ENCODE measurements around the gene KIF16B. TPM values are rescaled to one million over a fixed set of nuclear protein-coding genes. Genes with fewer than 3 reads are reported as not detected.
"Not testable (repeated sequence)": the region's sequence is repeated elsewhere in the genome, so short reads cannot be mapped to it uniquely, and the experiment has no call there.

Gene KIF16B
- total and polyA plus RNA-seq, 4 experiments from 2014 or later = 3.2 to 12.0 (median 10.0) TPM

DNA sequence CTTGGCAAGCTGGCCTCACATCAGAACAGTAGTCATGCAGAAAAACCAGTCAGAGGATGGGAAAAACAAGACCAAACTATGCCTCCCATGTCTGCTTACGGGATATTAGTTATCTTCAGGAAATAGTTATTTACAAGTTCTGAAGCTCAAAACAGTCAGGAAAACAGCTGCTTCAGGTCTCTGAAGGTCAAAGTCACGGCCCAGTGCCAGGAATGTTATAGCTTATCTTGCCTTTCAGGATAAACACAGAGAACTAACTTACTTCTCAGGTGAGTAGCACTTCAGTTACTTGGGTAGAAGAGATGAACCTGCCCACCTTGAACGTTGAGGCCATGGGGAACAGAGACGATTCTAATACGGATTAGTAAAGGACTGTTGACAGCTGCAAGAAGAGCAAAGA is 310.7 kb downstream of the KIF16B start:
- Mint-ChIP-seq H3K9me3 (peaks cover 3 to 33% (median 20%) of the 10 kb centered on the region in 8 donors), H3K27ac (no peak overlapping the region), H3K27me3 (no peaks in the 10 kb centered on the region), H3K36me3 (peaks cover 4 to 17% of the 10 kb centered on the region in 2 donors), H3K4me3 (no peak overlapping the region), H3K4me1 (no peaks in the 10 kb centered on the region)
- Histone ChIP-seq H3K9me3 (ENCODE audit: control insufficient read depth in 1 of 2, low read length in 2 of 2) (no peaks in the 10 kb centered on the region), H3K4me1 (ENCODE audit: insufficient read depth, low read length) (no peaks in the 10 kb centered on the region), H3K27me3 (ENCODE audit: insufficient read depth, low read length) (no peaks in the 10 kb centered on the region), H3K27ac (ENCODE audit: low read depth, low read length) (no peak overlapping the region), H3K36me3 (ENCODE audit: insufficient read depth, low read length) (no peaks in the 10 kb centered on the region), H3K4me3 (ENCODE audit: low read length in 2 of 2) (no peak overlapping the region)
- CTCF ChIA-PET (ENCODE audit: partially characterized antibody) = no interaction called here
- POLR2A ChIA-PET (ENCODE audit: partially characterized antibody) = no interaction called here
- no peak for DNase-seq
- intact Hi-C loops (cut with micrococcal nuclease) = no loop called here

DNA sequence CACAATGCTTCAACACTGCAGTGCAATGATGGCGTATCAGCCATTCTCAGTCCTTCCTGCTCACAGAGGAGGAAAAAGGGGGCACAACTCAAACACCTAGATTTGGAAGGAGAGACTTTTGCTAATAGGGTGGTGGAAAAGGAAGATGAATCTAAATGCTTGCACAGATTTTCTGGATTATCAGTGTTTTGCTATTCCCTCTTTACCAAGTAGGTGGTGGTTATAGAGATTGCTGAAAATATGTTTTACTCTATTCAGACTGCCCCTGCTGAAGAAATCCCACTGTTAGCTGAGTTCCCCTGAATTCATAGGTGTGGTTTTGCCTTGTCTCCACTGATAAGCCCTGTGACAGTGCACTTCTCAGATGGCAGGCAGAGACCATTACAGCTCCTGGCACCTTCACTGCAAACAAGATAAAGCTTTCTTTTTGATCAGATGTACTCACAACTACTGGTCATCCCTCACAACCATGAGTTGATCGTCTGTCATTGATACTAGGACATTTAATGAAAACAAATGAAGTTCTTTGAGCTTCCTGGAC is 311.4 kb downstream of the KIF16B start:
- Histone ChIP-seq H3K4me3 (ENCODE audit: low read length in 2 of 2) (no peak overlapping the region), H3K27ac (ENCODE audit: low read depth, low read length) (no peak overlapping the region), H3K4me1 (ENCODE audit: insufficient read depth, low read length) (no peaks in the 10 kb centered on the region), H3K27me3 (ENCODE audit: insufficient read depth, low read length) (no peaks in the 10 kb centered on the region), H3K36me3 (ENCODE audit: insufficient read depth, low read length) (no peaks in the 10 kb centered on the region), H3K9me3 (ENCODE audit: control insufficient read depth in 1 of 2, low read length in 2 of 2) (no peaks in the 10 kb centered on the region)
- no peak for DNase-seq
- H3K27me3 Mint-ChIP-seq = no peaks in the 10 kb centered on the region
- H3K4me3 Mint-ChIP-seq = no peak overlapping the region
- no peak overlapping the region for H3K27ac Mint-ChIP-seq
- intact Hi-C loops (cut with micrococcal nuclease) = no loop called here
- no peaks in the 10 kb centered on the region for H3K4me1 Mint-ChIP-seq
- ChIA-PET CTCF (ENCODE audit: partially characterized antibody) (no interaction called here), POLR2A (ENCODE audit: partially characterized antibody) (no interaction called here)
- peaks cover under 1 to 27% (median 14%) of the 10 kb centered on the region in 8 donors for H3K9me3 Mint-ChIP-seq
- H3K36me3 Mint-ChIP-seq = peaks cover 0 to 9% of the 10 kb centered on the region in 2 donors

DNA sequence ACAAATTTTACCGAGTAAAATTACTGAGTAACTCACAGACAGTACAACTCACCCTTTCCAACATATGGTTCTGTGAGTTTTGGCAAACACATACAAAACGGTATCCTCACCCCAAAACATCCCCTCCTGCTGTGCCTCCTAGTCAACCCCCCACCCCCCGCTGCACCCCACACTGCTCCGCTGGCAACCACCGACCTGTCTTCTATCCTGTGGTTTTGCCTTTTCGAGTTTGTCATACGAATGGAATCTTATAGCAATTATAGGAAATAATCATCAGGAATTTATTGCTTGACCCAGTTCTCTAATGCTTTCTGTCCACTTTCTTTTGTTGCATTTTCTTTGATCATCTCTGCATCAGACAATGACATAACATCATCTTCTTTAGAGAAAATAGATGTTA is 312.3 kb downstream of the KIF16B start:
- H3K36me3 Mint-ChIP-seq = peaks cover 0 to 3% of the 10 kb centered on the region in 2 donors
- Histone ChIP-seq H3K27ac (ENCODE audit: low read depth, low read length) (no peak overlapping the region), H3K4me1 (ENCODE audit: insufficient read depth, low read length) (no peaks in the 10 kb centered on the region), H3K36me3 (ENCODE audit: insufficient read depth, low read length) (no peaks in the 10 kb centered on the region), H3K27me3 (ENCODE audit: insufficient read depth, low read length) (no peaks in the 10 kb centered on the region), H3K4me3 (ENCODE audit: low read length in 2 of 2) (no peak overlapping the region), H3K9me3 (ENCODE audit: control insufficient read depth in 1 of 2, low read length in 2 of 2) (no peaks in the 10 kb centered on the region)
- peaks cover 0 to 21% (median 6%) of the 10 kb centered on the region in 8 donors for H3K9me3 Mint-ChIP-seq
- no peaks in the 10 kb centered on the region for H3K4me1 Mint-ChIP-seq
- intact Hi-C loops (cut with micrococcal nuclease) = no loop called here
- ChIA-PET CTCF (ENCODE audit: partially characterized antibody) (no interaction called here), POLR2A (ENCODE audit: partially characterized antibody) (no interaction called here)
- no peaks in the 10 kb centered on the region for H3K27me3 Mint-ChIP-seq
- H3K27ac Mint-ChIP-seq = no peak overlapping the region
- DNase-seq = no peak
- H3K4me3 Mint-ChIP-seq = no peak overlapping the region

DNA sequence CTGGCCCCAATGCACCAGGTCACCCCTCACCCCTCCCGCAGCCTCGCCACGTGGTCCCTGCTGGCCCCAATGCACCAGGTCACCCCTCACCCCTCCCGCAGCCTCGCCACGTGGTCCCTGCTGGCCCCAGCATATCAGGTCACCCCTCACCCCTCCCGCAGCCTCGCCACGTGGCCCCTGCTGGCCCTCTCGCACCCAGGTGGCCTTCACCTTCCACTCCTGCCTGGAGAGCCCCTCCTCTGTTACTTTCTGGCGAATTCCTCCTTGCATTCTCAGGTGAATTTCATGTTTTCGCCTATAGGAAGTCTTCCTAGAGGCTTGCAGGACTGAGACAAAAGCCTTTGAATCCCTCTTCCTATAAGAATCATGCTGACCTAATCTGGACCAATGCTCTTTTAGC is 313.1 kb downstream of the KIF16B start:
- CTCF ChIA-PET (ENCODE audit: partially characterized antibody); H3K4me1 Mint-ChIP-seq; H3K27me3 Mint-ChIP-seq; H3K9me3 ChIP-seq (ENCODE audit: control insufficient read depth in 1 of 2, low read length in 2 of 2); H3K4me3 ChIP-seq (ENCODE audit: low read length in 2 of 2); H3K27ac Mint-ChIP-seq; H3K4me3 Mint-ChIP-seq; H3K4me1 ChIP-seq (ENCODE audit: insufficient read depth, low read length); H3K27ac ChIP-seq (ENCODE audit: low read depth, low read length); DNase-seq; H3K36me3 ChIP-seq (ENCODE audit: insufficient read depth, low read length); H3K27me3 ChIP-seq (ENCODE audit: insufficient read depth, low read length); intact Hi-C loops (cut with micrococcal nuclease); H3K36me3 Mint-ChIP-seq; POLR2A ChIA-PET (ENCODE audit: partially characterized antibody): not testable (repeated sequence)
- peaks cover 0 to 17% (median 0%) of the 10 kb centered on the region in 8 donors for H3K9me3 Mint-ChIP-seq

DNA sequence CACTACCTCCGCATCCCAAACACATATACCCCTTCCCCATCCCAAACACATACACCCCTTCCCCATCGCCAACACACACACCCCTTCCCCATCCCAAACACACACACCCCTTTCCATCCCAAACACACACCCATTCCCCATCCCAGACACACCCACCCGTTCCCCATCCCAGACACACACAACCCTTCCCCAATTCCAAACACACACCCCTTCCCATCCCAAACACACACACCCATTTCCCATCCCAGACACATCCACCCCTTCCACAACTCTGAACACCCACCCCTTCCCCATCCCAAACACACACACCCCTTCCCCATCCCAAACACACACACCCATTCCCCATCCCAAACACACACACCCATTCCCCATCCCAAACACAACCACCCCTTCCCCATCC is 314.5 kb downstream of the KIF16B start:
- no peaks in the 10 kb centered on the region for H3K36me3 Mint-ChIP-seq
- H3K4me1 Mint-ChIP-seq = no peaks in the 10 kb centered on the region
- no peaks in the 10 kb centered on the region for H3K27me3 ChIP-seq (ENCODE audit: insufficient read depth, low read length)
- H3K4me3 Mint-ChIP-seq = no peak overlapping the region
- H3K4me3 ChIP-seq (ENCODE audit: low read length in 2 of 2) = no peak overlapping the region
- H3K27ac Mint-ChIP-seq = no peak overlapping the region
- POLR2A ChIA-PET (ENCODE audit: partially characterized antibody) = no interaction called here
- no peaks in the 10 kb centered on the region for H3K27me3 Mint-ChIP-seq
- H3K4me1 ChIP-seq (ENCODE audit: insufficient read depth, low read length) = no peaks in the 10 kb centered on the region
- CTCF ChIA-PET (ENCODE audit: partially characterized antibody) = no interaction called here
- H3K27ac ChIP-seq (ENCODE audit: low read depth, low read length) = no peak overlapping the region
- no peak for DNase-seq
- peaks cover 0 to 17% (median 0%) of the 10 kb centered on the region in 8 donors for H3K9me3 Mint-ChIP-seq
- H3K36me3 ChIP-seq (ENCODE audit: insufficient read depth, low read length) = no peaks in the 10 kb centered on the region
- intact Hi-C loops (cut with micrococcal nuclease) = no loop called here
- H3K9me3 ChIP-seq (ENCODE audit: control insufficient read depth in 1 of 2, low read length in 2 of 2) = no peaks in the 10 kb centered on the region

DNA sequence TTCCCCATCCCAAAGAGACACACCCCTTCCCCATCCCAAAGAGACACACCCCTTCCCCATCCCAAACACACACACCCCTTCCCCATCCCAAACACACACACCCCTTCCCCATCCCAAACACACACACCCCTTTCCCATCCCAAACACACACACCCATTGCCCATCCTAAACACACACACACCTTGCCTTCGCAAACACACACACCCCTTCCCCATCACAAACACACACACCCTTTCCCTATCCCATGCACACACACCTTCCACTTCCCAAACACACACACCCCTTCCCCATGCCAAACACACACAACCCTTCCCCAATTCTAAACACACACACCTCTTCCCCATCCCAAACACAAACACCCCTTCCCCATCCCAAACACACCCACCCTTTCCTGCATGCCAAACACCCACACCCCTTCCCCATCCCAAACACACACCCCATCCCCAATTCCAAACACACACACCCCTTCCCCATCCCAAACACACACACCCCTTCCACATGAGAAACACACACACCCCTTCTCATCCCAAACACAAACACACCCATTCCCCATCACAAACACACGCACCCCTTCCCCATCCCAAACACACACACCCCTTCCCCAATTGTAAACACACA is 315.3 kb downstream of the KIF16B start:
- H3K4me1 ChIP-seq (ENCODE audit: insufficient read depth, low read length) = no peaks in the 10 kb centered on the region
- Mint-ChIP-seq H3K4me1 (no peaks in the 10 kb centered on the region), H3K36me3 (no peaks in the 10 kb centered on the region), H3K27me3 (no peaks in the 10 kb centered on the region), H3K9me3 (peaks cover 0 to 17% (median 0%) of the 10 kb centered on the region in 8 donors), H3K27ac (no peak overlapping the region), H3K4me3 (no peak overlapping the region)
- no peak overlapping the region for H3K27ac ChIP-seq (ENCODE audit: low read depth, low read length)
- intact Hi-C loops (cut with micrococcal nuclease) = no loop called here
- POLR2A ChIA-PET (ENCODE audit: partially characterized antibody) = no interaction called here
- H3K4me3 ChIP-seq (ENCODE audit: low read length in 2 of 2) = no peak overlapping the region
- CTCF ChIA-PET (ENCODE audit: partially characterized antibody) = no interaction called here
- H3K36me3 ChIP-seq (ENCODE audit: insufficient read depth, low read length) = no peaks in the 10 kb centered on the region
- DNase-seq = no peak
- H3K9me3 ChIP-seq (ENCODE audit: control insufficient read depth in 1 of 2, low read length in 2 of 2) = no peaks in the 10 kb centered on the region
- H3K27me3 ChIP-seq (ENCODE audit: insufficient read depth, low read length) = no peaks in the 10 kb centered on the region

DNA sequence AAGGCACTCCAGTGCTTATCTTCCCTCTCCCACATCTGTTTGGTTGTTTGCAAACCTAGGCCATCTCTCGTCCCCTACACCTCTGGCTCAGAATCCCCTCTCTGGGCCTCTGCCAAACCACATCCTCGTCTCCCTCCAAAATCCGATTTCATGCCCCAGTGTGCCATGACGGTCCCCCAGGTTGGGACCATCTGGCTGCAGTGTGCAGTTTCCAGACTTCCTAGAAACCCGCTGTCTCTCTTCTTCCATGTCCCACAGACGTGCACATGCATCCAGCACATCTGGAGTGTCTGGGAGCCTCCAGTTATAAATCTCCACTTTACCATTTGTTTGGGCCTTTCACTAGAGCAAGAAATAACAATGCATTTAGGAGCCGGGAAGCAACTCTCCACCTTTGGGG is 316.2 kb downstream of the KIF16B start:
- POLR2A ChIA-PET (ENCODE audit: partially characterized antibody) = no interaction called here
- Mint-ChIP-seq H3K27ac (no peak overlapping the region), H3K4me3 (no peak overlapping the region), H3K4me1 (no peaks in the 10 kb centered on the region), H3K9me3 (peaks cover 0 to 16% (median 0%) of the 10 kb centered on the region in 8 donors), H3K27me3 (no peaks in the 10 kb centered on the region), H3K36me3 (no peaks in the 10 kb centered on the region)
- CTCF ChIA-PET (ENCODE audit: partially characterized antibody) = no interaction called here
- DNase-seq = no peak
- Histone ChIP-seq H3K9me3 (ENCODE audit: control insufficient read depth in 1 of 2, low read length in 2 of 2) (no peaks in the 10 kb centered on the region), H3K27ac (ENCODE audit: low read depth, low read length) (no peak overlapping the region), H3K4me3 (ENCODE audit: low read length in 2 of 2) (no peak overlapping the region), H3K4me1 (ENCODE audit: insufficient read depth, low read length) (no peaks in the 10 kb centered on the region), H3K36me3 (ENCODE audit: insufficient read depth, low read length) (no peaks in the 10 kb centered on the region), H3K27me3 (ENCODE audit: insufficient read depth, low read length) (no peaks in the 10 kb centered on the region)
- intact Hi-C loops (cut with micrococcal nuclease) = no loop called here

DNA sequence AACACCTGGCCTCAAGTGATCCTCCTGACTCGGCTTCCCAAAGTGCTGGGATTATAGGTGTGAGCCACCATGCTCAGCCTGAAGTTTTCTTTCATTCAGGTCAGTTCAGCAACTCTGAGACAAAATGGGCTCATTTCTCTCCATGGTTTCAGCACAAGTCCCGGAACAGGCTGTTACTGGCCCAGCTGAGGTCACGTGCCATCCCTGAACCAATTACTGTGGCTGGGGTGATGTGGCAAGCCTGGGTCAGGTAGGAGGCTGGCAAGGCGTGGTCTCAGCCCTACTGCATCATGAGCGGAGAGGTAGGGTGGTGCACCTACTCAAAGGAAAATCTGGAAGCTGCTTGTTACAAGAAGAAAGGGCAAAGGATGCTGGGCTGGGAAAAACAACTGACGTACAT is 326.4 kb downstream of the KIF16B start:
- H3K36me3 Mint-ChIP-seq = no peaks in the 10 kb centered on the region
- no peak overlapping the region for H3K27ac Mint-ChIP-seq
- no peaks in the 10 kb centered on the region for H3K27me3 Mint-ChIP-seq
- Histone ChIP-seq H3K27me3 (ENCODE audit: insufficient read depth, low read length) (no peaks in the 10 kb centered on the region), H3K4me3 (ENCODE audit: low read length in 2 of 2) (no peak overlapping the region), H3K36me3 (ENCODE audit: insufficient read depth, low read length) (no peaks in the 10 kb centered on the region), H3K4me1 (ENCODE audit: insufficient read depth, low read length) (no peaks in the 10 kb centered on the region), H3K9me3 (ENCODE audit: control insufficient read depth in 1 of 2, low read length in 2 of 2) (no peaks in the 10 kb centered on the region), H3K27ac (ENCODE audit: low read depth, low read length) (no peak overlapping the region)
- CTCF ChIA-PET (ENCODE audit: partially characterized antibody) = no interaction called here
- H3K9me3 Mint-ChIP-seq = peaks cover 0 to 4% (median 0%) of the 10 kb centered on the region in 8 donors
- no peak overlapping the region for H3K4me3 Mint-ChIP-seq
- POLR2A ChIA-PET (ENCODE audit: partially characterized antibody) = no interaction called here
- intact Hi-C loops (cut with micrococcal nuclease) = no loop called here
- DNase-seq = no peak
- no peaks in the 10 kb centered on the region for H3K4me1 Mint-ChIP-seq
